HL-60/S4 treated with phorbol 12-myristate 13-acetate at 8.2 ng/mL for 4 days and 3 days (cell line): Measurements from ENCODE around the gene PSG2.
"Not testable (repeated sequence)": the region's sequence is repeated elsewhere in the genome, so short reads cannot be mapped to it uniquely, and the experiment has no call there.

Experiments used
- in situ Hi-C: fragments of 300-500 bp; cut with MboI; formaldehyde crosslinking; loops from 2 replicates; pipeline ENCODE4 v1.15.0; 2022; ENCODE audit warnings: low sequenced_read_pairs

PSG2 gene

DNA sequence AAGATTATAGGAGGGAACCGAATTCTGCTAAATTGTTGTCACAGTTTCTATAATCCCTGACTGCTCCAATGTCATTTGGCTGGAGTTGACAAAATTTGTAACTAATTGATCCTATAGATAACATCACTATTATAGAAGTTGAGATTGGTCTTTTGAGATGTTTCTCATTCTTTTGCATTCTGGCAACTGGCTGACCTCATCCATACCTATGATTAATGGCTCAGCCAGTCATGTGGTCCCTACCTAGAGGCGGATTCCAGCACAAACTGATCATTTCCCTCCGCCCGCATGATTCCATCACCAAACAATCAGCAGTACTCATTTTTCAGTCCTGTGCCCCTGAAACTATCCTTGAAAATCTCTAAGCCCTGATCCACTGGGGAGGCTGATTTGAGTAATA, 4.2 kb downstream of the PSG2 start:
- in situ Hi-C loops: no loop called here

DNA sequence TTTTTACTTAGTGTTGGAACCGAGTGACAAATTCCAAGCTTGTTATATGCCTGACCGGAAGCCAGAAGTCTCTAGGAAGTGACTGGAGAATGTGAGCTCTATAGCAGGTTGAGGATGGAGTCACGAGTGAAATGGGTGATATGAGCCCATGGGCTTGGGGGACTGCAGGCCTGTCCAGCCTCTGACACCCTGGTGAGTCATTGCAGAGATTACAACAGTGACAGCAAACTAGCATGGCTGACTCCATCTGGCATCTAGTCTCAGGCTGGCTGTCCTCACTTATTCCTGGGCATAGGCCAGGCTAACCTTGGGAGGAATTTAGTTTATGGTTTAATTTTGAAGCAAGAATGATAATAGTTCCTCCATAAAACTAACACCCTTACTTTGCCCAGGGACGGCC, 4.6 kb downstream of the PSG2 start:
- in situ Hi-C loops: not testable (repeated sequence)

- in situ Hi-C loops: not testable (repeated sequence)
Measured at GRCh38 chr19:43062418-43062817, 20.1 kb downstream of the PSG2 start.

DNA sequence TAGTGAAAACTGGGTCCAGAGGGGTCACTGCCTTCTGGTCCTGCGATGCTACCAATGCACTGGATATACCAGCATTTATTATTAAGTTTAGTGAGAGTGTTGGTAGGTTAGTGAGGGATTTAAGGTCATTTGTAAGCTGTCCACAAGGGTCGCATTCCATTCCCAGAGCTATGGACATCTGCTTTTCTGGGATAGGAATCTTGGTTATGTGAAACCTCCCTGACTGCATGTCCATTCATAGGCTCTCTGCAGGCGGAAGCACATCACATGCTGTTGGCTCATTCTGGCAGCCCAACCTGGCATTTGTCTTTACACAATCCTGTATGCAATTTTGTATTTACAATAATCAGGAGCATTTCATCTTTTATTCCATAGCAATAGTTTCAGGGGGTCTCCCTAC, 21.2 kb downstream of the PSG2 start:
- in situ Hi-C loops: not testable (repeated sequence)

DNA sequence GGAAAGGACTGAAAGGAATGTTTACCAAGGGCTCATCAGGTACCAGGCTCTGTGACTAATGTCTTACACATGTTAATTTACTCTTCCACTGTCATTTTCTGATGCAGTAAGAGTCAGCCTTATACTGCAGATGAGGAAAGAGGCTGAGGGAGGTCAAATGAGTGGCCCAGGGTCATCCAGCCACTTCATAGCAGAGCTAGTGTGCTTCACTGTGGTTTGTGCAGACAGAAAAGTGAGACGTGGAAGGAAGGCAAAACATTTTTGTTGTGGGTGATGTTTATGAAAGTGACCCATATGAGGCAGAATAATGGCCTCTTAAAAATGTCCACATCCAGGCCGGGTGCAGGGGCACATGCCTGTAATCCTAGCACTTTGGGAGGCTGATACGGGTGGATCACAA, 22.2 kb downstream of the PSG2 start:
- in situ Hi-C loops: not testable (repeated sequence)

DNA sequence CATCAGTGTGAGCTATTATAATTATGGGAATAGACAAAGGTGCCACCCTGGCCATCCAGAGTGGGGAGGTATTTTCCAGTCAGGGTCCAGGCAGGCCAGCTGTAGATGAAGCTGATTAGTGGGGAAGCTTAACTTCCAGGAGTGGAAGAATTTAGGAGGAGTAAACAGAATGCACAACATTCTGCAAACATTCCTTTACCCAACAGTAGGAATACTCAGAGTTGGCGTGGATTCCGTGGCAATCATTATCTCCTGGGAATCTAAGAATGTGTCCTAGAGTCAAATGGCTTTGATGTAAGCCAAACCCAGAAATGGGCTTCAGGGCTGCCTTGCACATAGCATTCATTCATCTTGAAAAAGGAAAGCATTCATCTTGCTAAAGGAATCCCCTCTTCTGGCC, 23.0 kb downstream of the PSG2 start:
- in situ Hi-C loops: not testable (repeated sequence)

DNA sequence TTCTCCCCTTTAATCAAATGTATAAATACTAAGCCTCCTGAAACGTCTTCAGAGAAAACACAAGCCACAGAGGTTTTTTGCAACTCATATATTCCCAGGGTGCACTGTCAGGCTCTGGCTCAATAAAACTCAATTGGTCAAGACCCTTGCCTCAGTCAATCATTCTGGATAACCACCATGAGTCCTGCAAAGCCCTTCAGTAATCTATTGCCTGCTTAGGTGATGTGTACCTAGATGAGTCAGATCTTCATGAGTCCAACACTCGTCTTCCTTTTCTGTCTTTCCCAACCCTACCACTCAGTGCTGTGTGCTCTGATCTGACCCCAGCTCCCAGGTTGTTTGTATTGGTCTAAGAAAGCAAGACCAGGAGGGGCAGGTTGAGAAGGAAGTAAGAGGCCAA, 24.1 kb downstream of the PSG2 start:
- in situ Hi-C loops: not testable (repeated sequence)

DNA sequence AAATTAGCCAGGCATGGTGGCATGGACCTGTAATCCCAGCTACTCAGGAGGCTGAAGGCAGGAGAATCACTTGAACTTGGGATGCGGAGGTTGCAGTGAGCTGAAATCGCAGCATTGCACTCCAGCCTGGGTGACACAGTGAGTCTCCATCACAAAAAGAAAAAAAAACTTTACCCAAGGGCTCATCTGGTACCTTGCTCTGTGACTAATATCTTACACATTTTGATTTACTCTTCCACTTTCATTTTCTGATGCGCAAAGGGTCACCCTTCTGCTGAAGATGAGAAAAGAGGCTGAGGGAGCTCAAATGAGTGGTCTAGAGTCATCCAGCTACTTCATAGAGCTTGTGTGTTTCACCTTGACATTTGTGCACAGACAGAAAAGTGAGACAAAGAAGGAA, 34.5 kb downstream of the PSG2 start:
- in situ Hi-C loops: not testable (repeated sequence)

DNA sequence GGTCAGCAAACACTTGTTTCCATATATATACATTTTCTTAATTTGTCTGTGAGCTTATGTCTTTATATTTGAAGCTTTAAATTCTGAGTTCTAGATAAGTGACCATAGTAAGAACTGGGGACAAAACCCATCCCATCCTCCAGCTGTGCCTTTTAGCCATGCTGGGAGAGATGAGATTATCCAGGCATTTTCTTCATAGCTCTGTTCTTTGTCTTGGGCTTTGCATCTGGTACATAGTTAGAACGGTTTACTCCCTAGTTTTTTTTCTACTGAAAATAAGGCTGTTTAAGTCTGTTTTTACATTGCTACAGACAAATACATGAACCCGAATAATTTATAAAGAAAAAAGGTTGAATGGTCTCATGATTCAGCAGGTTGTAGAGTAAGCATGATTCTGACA, 35.9 kb downstream of the PSG2 start:
- in situ Hi-C loops: not testable (repeated sequence)

GRCh38 chr19:43043492-43044180, 38.9 kb downstream of the PSG2 start:
- in situ Hi-C loops: not testable (repeated sequence)

DNA sequence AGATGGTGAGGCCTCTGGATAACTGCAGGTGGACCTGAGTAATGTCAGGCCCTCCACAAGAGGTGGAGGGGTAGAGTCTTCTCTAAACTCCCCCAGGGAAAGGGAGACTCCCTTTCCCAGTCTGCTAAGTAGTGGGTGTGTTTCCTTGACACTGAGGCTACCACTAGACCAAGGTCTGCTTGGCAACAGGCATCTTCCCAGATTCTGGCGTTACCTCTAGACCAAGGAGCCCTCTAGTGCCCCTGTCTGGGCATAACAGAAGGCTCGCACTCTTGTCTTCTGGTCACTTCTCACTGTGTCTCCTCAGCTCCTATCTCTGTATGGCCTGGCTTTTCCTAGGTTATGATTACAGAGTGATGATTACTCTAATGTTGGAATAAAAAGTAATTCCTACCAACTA, 50.9 kb downstream of the PSG2 start:
- in situ Hi-C loops: not testable (repeated sequence)

DNA sequence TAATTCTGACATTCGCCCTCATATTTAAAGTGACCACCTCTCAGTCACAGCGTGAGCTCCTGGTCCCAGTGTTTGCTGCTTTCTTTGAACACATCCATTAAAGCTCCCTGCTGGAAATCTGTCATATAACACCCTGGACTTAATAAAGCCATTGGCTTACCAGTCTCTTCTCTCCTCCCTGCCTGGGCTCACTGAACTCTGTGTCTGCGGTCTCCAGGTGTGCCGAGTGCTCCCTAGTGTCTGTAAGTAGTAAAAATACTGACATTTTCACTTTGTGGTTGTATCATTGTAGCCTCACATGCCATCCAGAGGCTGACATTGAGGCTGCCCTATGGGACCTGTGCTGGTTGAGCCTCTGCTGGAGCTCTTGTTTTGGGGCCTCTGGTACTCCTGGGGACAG, 53.6 kb downstream of the PSG2 start:
- in situ Hi-C loops: no loop called here

DNA sequence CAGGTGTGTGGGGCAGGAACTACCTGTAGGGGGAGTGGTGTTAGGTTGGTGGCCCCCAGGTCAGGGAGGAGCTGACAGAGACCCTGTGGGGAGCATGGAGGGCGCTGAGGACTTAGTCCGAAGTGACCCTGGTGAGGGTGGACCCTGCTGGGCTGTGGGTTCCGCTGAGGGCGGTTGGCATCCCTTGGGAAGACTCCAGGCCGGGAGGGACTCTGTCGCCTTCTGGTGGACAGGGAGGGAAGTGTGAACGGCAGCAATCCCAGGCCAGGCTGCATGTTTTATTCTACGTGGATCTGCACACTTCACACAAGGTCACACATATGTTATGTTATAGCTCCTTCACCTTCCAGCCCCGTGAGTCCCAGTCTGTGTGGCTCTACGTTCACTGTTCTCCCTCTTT, 54.5 kb downstream of the PSG2 start:
- in situ Hi-C loops: not testable (repeated sequence)

DNA sequence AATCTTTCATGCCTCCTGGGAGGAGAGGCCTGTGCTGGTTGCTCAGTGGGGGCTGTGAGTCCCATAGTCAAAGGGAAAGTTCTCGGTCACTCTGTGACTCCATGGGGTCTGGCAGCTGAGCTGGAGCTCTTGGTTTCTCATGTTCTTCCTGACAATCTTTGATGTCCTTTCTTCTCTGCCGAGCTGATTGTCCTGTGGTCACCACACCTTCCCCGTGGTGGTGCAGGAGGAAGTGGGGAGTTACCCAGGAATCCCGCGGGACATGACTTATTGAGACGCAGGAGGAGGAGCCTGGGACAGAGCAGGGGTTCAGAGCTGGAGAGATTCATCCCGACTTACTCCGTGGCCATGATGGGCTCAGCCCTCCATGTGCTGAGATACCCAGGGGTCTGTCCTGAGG, 55.4 kb downstream of the PSG2 start:
- in situ Hi-C loops: not testable (repeated sequence)

GRCh38 chr19:43026369-43026768, 56.1 kb downstream of the PSG2 start, which contains the start of gene PSG11:
Gene PSG11, minus strand, starts transcription at chr19:43026469. Its CDS starts 97 bp downstream, at chr19:43026372.
- in situ Hi-C loops: not testable (repeated sequence)

DNA sequence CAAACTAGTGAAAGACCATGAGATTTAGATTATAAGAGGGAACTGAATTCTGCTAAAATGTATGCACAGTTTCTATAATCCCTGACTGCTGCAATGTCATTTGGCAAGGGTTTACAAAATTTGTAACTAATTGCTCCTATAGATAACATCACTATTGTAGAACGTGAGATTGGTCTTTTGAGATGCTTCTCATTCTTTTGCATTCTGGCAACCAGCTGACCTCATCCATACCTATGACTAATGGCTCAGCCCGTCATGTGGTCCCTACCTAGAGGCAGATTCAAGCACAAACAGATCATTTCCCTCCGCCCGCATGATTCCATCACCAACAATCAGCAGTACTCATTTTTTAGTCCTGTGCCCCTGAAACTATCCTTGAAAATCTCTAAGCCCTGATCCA, 60.4 kb downstream of the PSG2 start:
- in situ Hi-C loops: not testable (repeated sequence)

GRCh38 chr19:43021629-43022028, 60.9 kb downstream of the PSG2 start:
- in situ Hi-C loops: not testable (repeated sequence)

DNA sequence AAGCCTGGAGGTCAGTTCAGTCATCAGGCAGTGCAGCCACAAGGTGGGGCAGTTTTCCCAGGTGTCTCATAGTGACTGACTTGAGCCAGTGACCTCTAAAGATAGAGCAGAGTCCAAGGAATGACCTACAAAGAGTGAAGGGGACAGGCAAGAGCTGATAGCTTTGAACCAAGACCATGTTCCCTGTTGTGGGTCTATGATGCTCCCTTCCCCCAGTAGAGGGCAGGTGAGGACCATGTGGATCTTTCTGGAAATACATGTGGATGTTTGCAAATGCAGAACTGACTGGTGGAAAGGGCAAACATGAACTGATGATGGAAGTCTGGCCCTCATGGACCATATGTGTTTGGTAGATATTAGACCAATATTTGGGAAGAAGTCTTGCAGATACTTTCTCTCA, 62.9 kb downstream of the PSG2 start:
- in situ Hi-C loops: not testable (repeated sequence)
